ENCODE results near the gene SLC6A20. TPM values are rescaled to one million over a fixed set of nuclear protein-coding genes. Genes with fewer than 3 reads are reported as not detected.

The SLC6A20 gene
- total and polyA plus RNA-seq, 2 experiments from 2014 or later = 0.05 to 0.14 TPM

- ATAC-seq (no peak), DNase-seq (ENCODE audit: low spot score) (no peak)
- H3K9me2 ChIP-seq (ENCODE audit: insufficient read depth) = 0 out of 2 replicates have a peak, but pooled peaks cover 4% of the 10 kb centered on the region
- Mint-ChIP-seq H3K27ac (no peak overlapping the region), H3K9me3 (no peaks in the 10 kb centered on the region), H3K36me3 (ENCODE audit: low read depth) (peaks cover 3% of the 10 kb centered on the region; the same call in 2 of the 3 replicates), H3K4me1 (peaks cover 14% of the 10 kb centered on the region), H3K27me3 (ENCODE audit: insufficient read depth, low read depth, poor library complexity) (peaks cover 2% of the 10 kb centered on the region), H3K4me3 (no peak overlapping the region)
- no peaks in the 10 kb centered on the region for H3K27me3 ChIP-seq (ENCODE audit: insufficient read depth)
- no peak overlapping the region for H2AFZ ChIP-seq
- no peaks in the 10 kb centered on the region for H3K79me2 ChIP-seq (replicated peaks; ENCODE audit: insufficient read depth)
- H3K4me1 ChIP-seq (ENCODE audit: insufficient read depth) = no peaks in the 10 kb centered on the region; the same call in 1 of the 2 replicates
- H3K4me3 ChIP-seq = no peak overlapping the region
- H3F3A ChIP-seq (replicated peaks; ENCODE audit: low read depth) = no peaks in the 10 kb centered on the region
- no peak overlapping the region for H3K4me2 ChIP-seq
- H4K20me1 ChIP-seq (replicated peaks; ENCODE audit: insufficient read depth) = no peaks in the 10 kb centered on the region; the same call in 1 of the 2 replicates
- H3K27ac ChIP-seq (ENCODE audit: low read depth) = no peak overlapping the region
- H3K36me3 ChIP-seq (ENCODE audit: insufficient read depth) = no peaks in the 10 kb centered on the region
- TF ChIP-seq ZNF114 (CRISPR knock-in tag; IDR thresholded peaks at IDR 0.05) (no peak), JUNB (IDR thresholded peaks at IDR 0.05; ENCODE audit: unreplicated experiment) (no peak), NANOG (IDR thresholded peaks at IDR 0.05; ENCODE audit: borderline replicate concordance) (no peak), ETS1 (IDR thresholded peaks at IDR 0.05) (no peak), CTCF (conservative IDR thresholded peaks at IDR 0.05; ENCODE audit: low read depth in 2 of 2) (no peak), ZNF331 (CRISPR knock-in tag; IDR thresholded peaks at IDR 0.05; ENCODE audit: low read depth) (no peak), CREB1 (CRISPR knock-in tag; IDR thresholded peaks at IDR 0.05; ENCODE audit: low read depth) (no peak)
Observed at GRCh38 chr3:45753095-45753494, 43.2 kb downstream of the SLC6A20 start.

GRCh38 chr3:45751537-45752242 lies 44.6 kb downstream of the SLC6A20 start:
- H3K4me1 ChIP-seq (ENCODE audit: insufficient read depth) = no peaks in the 10 kb centered on the region
- no peaks in the 10 kb centered on the region for H3K27me3 ChIP-seq (ENCODE audit: insufficient read depth)
- H3K79me2 ChIP-seq (replicated peaks; ENCODE audit: insufficient read depth) = no peaks in the 10 kb centered on the region
- H3K27ac Mint-ChIP-seq = no peak overlapping the region
- ATAC-seq (no peak), DNase-seq (ENCODE audit: low spot score) (no peak)
- no peak overlapping the region for H2AFZ ChIP-seq
- no peaks in the 10 kb centered on the region for H3F3A ChIP-seq (replicated peaks; ENCODE audit: low read depth)
- no peaks in the 10 kb centered on the region for H3K9me3 Mint-ChIP-seq
- no peak overlapping the region for H3K4me3 Mint-ChIP-seq
- H4K20me1 ChIP-seq (replicated peaks; ENCODE audit: insufficient read depth) = no peaks in the 10 kb centered on the region; the same call in 1 of the 2 replicates
- H3K27ac ChIP-seq (ENCODE audit: low read depth) = no peak overlapping the region
- 0 out of 2 replicates have a peak, but pooled peaks cover 4% of the 10 kb centered on the region for H3K9me2 ChIP-seq (ENCODE audit: insufficient read depth)
- no peak overlapping the region for H3K4me3 ChIP-seq
- H3K36me3 Mint-ChIP-seq (ENCODE audit: low read depth) = peaks cover 9% of the 10 kb centered on the region
- H3K4me2 ChIP-seq = no peak overlapping the region
- peaks cover 2% of the 10 kb centered on the region for H3K27me3 Mint-ChIP-seq (ENCODE audit: insufficient read depth, low read depth, poor library complexity)
- no peaks in the 10 kb centered on the region for H3K36me3 ChIP-seq (ENCODE audit: insufficient read depth)
- H3K4me1 Mint-ChIP-seq = peaks cover 10% of the 10 kb centered on the region
- TF ChIP-seq EZH2phosphoT487 (IDR thresholded peaks at IDR 0.05; ENCODE audit: unreplicated experiment) (no peak), POLR2AphosphoS5 (IDR thresholded peaks at IDR 0.05; ENCODE audit: low read depth) (no peak), STAT1 (IDR thresholded peaks at IDR 0.05; ENCODE audit: unreplicated experiment) (no peak), CTCF (conservative IDR thresholded peaks at IDR 0.05; ENCODE audit: low read depth in 2 of 2) (no peak)
